OCI-LY7 (cell line): ENCODE measurements around the gene C6orf89. TPM values are rescaled to one million over a fixed set of nuclear protein-coding genes. Genes with fewer than 3 reads are reported as not detected.

Experiments
- BruUV-seq: library from RNA; stranded (reverse); fragments of 400-500 nt; replicated peaks from 2 replicates; lab custom pipeline; 2021; lab: Mats Ljungman, UMichigan
- CTCF ChIA-PET: fragments of 300-600 bp; sonication (Branson Sonifier 250); formaldehyde crosslinking; loops from one replicate; lab custom pipeline; 2022; ENCODE audit warnings: antibody characterized with exemption; ENCODE audit not compliant: unreplicated experiment; lab: Charles Lee
- POLR2A ChIA-PET: fragments of 300-600 bp; sonication (Branson Sonifier 250); formaldehyde crosslinking; loops from one replicate; lab custom pipeline; 2022; ENCODE audit warnings: antibody characterized with exemption; lab: Charles Lee
- DNase-seq: peaks from one replicate; pipeline ENCODE4 v3.0.0-alpha.2; 2015; ENCODE audit warnings: low spot score
- H2AFZ ChIP-seq: fragments of 200-600 bp; sonication (generic), shearing (Covaris generic); 2 replicates; pipeline ENCODE4 v1.6.1; 2014; ENCODE audit warnings: mild to moderate bottlenecking, antibody characterized with exemption, low read length, moderate library complexity
- H3K27ac ChIP-seq: fragments of 200-600 bp; sonication (generic); 2 replicates; pipeline ENCODE4 v1.5.1; 2014; ENCODE audit warnings: mixed run types, low read depth, mild to moderate bottlenecking, moderate library complexity, low read length, inconsistent platforms; ENCODE audit not compliant: poor library complexity, severe bottlenecking
- H3K36me3 ChIP-seq: fragments of 200-600 bp; sonication (generic); 2 replicates; pipeline ENCODE4 v1.6.1; 2014; ENCODE audit warnings: mild to moderate bottlenecking, antibody characterized with exemption, low read length, moderate library complexity, mixed read lengths; ENCODE audit not compliant: insufficient read depth
- H3K4me1 ChIP-seq: fragments of 200-600 bp; sonication (generic); 2 replicates; pipeline ENCODE4 v1.5.1; 2014; ENCODE audit warnings: mild to moderate bottlenecking, low read length; ENCODE audit not compliant: insufficient read depth, poor library complexity, severe bottlenecking
- H3K4me2 ChIP-seq: fragments of 200-600 bp; sonication (generic); 2 replicates; pipeline ENCODE4 v1.6.1; 2014; ENCODE audit warnings: mild to moderate bottlenecking, low read length
- H3K4me3 ChIP-seq: fragments of 200-600 bp; sonication (generic); 2 replicates; pipeline ENCODE4 v1.5.1; 2014; ENCODE audit warnings: mild to moderate bottlenecking, low read depth, low read length; ENCODE audit not compliant: poor library complexity, severe bottlenecking
- H3K79me2 ChIP-seq: fragments of 200-600 bp; sonication (generic); 2 replicates; pipeline ENCODE4 v1.6.1; 2016; ENCODE audit warnings: low read depth, mild to moderate bottlenecking, low read length, moderate library complexity, mixed read lengths; ENCODE audit not compliant: insufficient read depth
- H3K9me2 ChIP-seq: fragments of 200-600 bp; sonication (generic); 2 replicates; pipeline ENCODE4 v1.6.1; 2016; ENCODE audit warnings: mild to moderate bottlenecking, low read length, mixed read lengths; ENCODE audit not compliant: insufficient read depth
- H3K9me3 ChIP-seq: fragments of 200-600 bp; sonication (generic); 2 replicates; pipeline ENCODE4 v1.6.1; 2014; ENCODE audit warnings: mild to moderate bottlenecking, mixed run types, low read length, mixed read lengths
- H4K20me1 ChIP-seq: fragments of 200-600 bp; sonication (generic); 2 replicates; pipeline ENCODE4 v1.6.1; 2014; ENCODE audit warnings: mild to moderate bottlenecking, antibody characterized with exemption, low read length, moderate library complexity, mixed read lengths; ENCODE audit not compliant: insufficient read depth
- CTCF ChIP-seq: fragments of 200-600 bp; sonication (generic); conservative IDR thresholded peaks from 2 replicates; pipeline ENCODE4 v1.5.1; 2014; ENCODE audit warnings: mild to moderate bottlenecking, antibody characterized with exemption, low read length, moderate library complexity, mixed read lengths
- EZH2phosphoT487 ChIP-seq: fragments of 200-600 bp; sonication (generic); IDR thresholded peaks from 2 replicates; pipeline ENCODE4 v1.6.1; 2018; ENCODE audit warnings: low read depth, borderline replicate concordance, mild to moderate bottlenecking, mixed run types, antibody characterized with exemption, low read length, moderate library complexity, mixed read lengths
- intact Hi-C: fragments of 100-400 bp; cut with micrococcal nuclease; formaldehyde crosslinking; loops from one replicate; pipeline ENCODE4 v1.10.0; 2022; ENCODE audit not compliant: unreplicated experiment
- total RNA-seq, 2 experiments: library from RNA; depleted of rRNA in 1 of 2; stranded (reverse); fragments of >200 nt in 1 of 2; shearing (Covaris generic) in 1 of 2; gene quantifications; 2 replicates each; pipeline ENCODE4 v1.2.3, GENCODE V29; 2014 to 2022

Gene C6orf89
- total RNA-seq, 2 experiments from 2014 or later = 20.1 to 25.7 TPM

- no TSS peak for BruUV-seq
- ChIA-PET POLR2A (interaction anchor here (0.7 kb wide), 2 partner anchors 10 to 73 kb away, joined by 3 to 4 read pairs; no protein-coding TSS in a partner anchor), CTCF (no interaction called here)
- H2AFZ ChIP-seq = no peak overlapping the region
- peaks cover 19% of the 10 kb centered on the region; the same call in 1 of the 2 replicates for H3K36me3 ChIP-seq
- no peak for TF ChIP-seq EZH2phosphoT487
- TF ChIP-seq CTCF = peak; percentile 60
- no peak overlapping the region for H3K4me3 ChIP-seq
- intact Hi-C loops = no loop called here
- H3K79me2 ChIP-seq = no peaks in the 10 kb centered on the region
- H3K9me3 ChIP-seq = no peaks in the 10 kb centered on the region
- DNase-seq = peak; percentile 12
- no peaks in the 10 kb centered on the region for H4K20me1 ChIP-seq
- H3K4me1 ChIP-seq = no peaks in the 10 kb centered on the region
- H3K9me2 ChIP-seq = no peaks in the 10 kb centered on the region
- no peak overlapping the region for H3K27ac ChIP-seq
- no peak overlapping the region for H3K4me2 ChIP-seq
Measured at GRCh38 chr6:36897609-36898008, 11.9 kb downstream of the C6orf89 start.

- TF ChIP-seq EZH2phosphoT487 = no peak
- no peak for TF ChIP-seq CTCF
- no peaks in the 10 kb centered on the region for H3K4me1 ChIP-seq
- intact Hi-C loops = no loop called here
- no peak overlapping the region for H3K27ac ChIP-seq
- peaks cover 30% of the 10 kb centered on the region; the same call in 1 of the 2 replicates for H3K36me3 ChIP-seq
- no peaks in the 10 kb centered on the region for H3K9me2 ChIP-seq
- H2AFZ ChIP-seq = no peak overlapping the region
- H3K4me3 ChIP-seq = no peak overlapping the region
- H3K4me2 ChIP-seq = no peak overlapping the region
- no peaks in the 10 kb centered on the region for H3K79me2 ChIP-seq
- no peak for DNase-seq
- no peaks in the 10 kb centered on the region for H3K9me3 ChIP-seq
- CTCF ChIA-PET = no interaction called here
- POLR2A ChIA-PET = interaction anchor here (0.7 to 1.0 kb wide), 2 partner anchors 19 to 30 kb away, joined by 3 to 4 read pairs; partner anchors contain the start of gene C6orf89
- no TSS peak for BruUV-seq
- H4K20me1 ChIP-seq = no peaks in the 10 kb centered on the region
Measured at GRCh38 chr6:36904114-36904513, 18.4 kb downstream of the C6orf89 start.

GRCh38 chr6:36904851-36905393 lies 19.2 kb downstream of the C6orf89 start:
- no peaks in the 10 kb centered on the region for H4K20me1 ChIP-seq
- no peaks in the 10 kb centered on the region for H3K4me1 ChIP-seq
- no peaks in the 10 kb centered on the region for H3K9me2 ChIP-seq
- H3K9me3 ChIP-seq = no peaks in the 10 kb centered on the region
- H3K4me3 ChIP-seq = no peak overlapping the region
- H3K79me2 ChIP-seq = no peaks in the 10 kb centered on the region
- TF ChIP-seq CTCF = no peak
- no peak for TF ChIP-seq EZH2phosphoT487
- H3K36me3 ChIP-seq = peaks cover 37% of the 10 kb centered on the region
- intact Hi-C loops = no loop called here
- no peak for DNase-seq
- H3K27ac ChIP-seq = no peak overlapping the region
- ChIA-PET POLR2A (no interaction called here), CTCF (no interaction called here)
- BruUV-seq = no TSS peak
- H3K4me2 ChIP-seq = no peak overlapping the region
- H2AFZ ChIP-seq = no peak overlapping the region
